Tibial nerve (tissue), 3 donors: ENCODE data around the gene LRBA.

Source experiments
- EP300 ChIP-seq, 2 donors: sonication (generic); formaldehyde crosslinking; IDR thresholded peaks; one replicate each; pipeline ENCODE4 v1.6.1; 2017; ENCODE audit warnings: antibody characterized with exemption in 2 of 2, mild to moderate bottlenecking in 1 of 2
- POLR2A ChIP-seq, 2 donors: fragments of 450-650 bp; IDR thresholded peaks; one replicate each; pipeline ENCODE4 v1.6.1; 2017; ENCODE audit warnings: antibody characterized with exemption in 2 of 2, mild to moderate bottlenecking in 2 of 2, moderate library complexity in 2 of 2

DNA sequence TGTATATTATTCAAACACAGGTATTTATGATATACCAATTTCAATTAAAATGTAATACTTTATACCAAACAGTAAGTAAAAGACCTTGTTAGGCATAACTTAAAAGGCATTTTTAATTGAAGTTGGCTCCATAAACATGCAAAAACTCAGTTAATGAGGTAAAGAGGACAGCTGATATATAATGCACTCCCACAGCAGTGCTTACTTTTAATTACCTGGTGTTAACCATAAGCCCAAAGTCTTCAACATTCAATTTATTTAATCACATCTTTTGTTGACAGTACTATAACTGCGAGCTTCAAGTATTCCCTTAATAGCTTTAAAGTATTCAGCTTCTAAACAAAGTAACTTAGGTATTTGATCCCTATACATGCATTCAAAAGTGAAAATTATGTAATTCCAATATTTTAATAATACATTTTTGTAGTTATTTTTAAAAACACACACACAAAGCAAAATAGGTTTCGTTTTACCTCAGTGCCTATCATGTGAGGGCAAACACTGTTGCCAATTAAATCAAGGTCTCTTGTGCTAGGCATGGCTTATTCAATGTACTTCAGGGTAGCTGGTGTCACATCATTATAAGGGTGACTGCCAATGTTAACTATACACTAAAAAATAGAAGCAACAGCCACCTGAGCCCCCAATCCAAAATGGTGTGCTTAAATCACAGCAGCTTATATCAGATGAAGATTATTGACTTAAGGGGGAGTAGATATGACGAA, 197.1 kb downstream of the LRBA start:
- TF ChIP-seq POLR2A (IDR thresholded peaks at IDR 0.05) (no peak), EP300 (IDR thresholded peaks at IDR 0.05) (no peak)
